Left lung (tissue), 10 donors: Measurements from ENCODE around the gene MGAT3. TPM values are rescaled to one million over a fixed set of nuclear protein-coding genes. Genes with fewer than 3 reads are reported as not detected.

Source experiments
- ATAC-seq: fragments of 200-7000 bp; cut with Tn5 transposase; one replicate; pipeline ENCODE4 v1.9.1; 2020; ENCODE audit warnings: moderate library complexity
- DNase-seq, 4 donors: peaks; one replicate each; pipeline ENCODE4 v3.0.0-alpha.2; 2013 to 2020
- H3K27ac ChIP-seq, 2 donors: fragments of 200-600 bp; sonication (generic) in 1 of 2; one replicate each; pipeline versions ENCODE4 v1.5.0 to v1.8.0; 2020 to 2021
- H3K27me3 ChIP-seq, 2 donors: fragments of 200-600 bp; sonication (generic) in 1 of 2; one replicate each; pipeline versions ENCODE4 v1.5.0 to v1.8.0; 2020 to 2021
- H3K36me3 ChIP-seq, 2 donors: fragments of 200-600 bp; sonication (generic) in 1 of 2; one replicate each; pipeline versions ENCODE4 v1.5.0 to v1.8.0; 2020 to 2021
- H3K4me1 ChIP-seq, 2 donors: fragments of 200-600 bp; one replicate each; pipeline ENCODE4 v1.8.0; 2021
- H3K4me3 ChIP-seq, 2 donors: fragments of 200-600 bp; sonication (generic) in 1 of 2; one replicate each; pipeline versions ENCODE4 v1.5.0 to v1.8.0; 2020 to 2021; ENCODE audit warnings: mild to moderate bottlenecking in 1 of 2
- H3K9me3 ChIP-seq, 2 donors: fragments of 200-600 bp; sonication (generic) in 1 of 2; one replicate each; pipeline versions ENCODE4 v1.5.0 to v1.8.0; 2020 to 2021
- CTCF ChIP-seq, 2 donors: fragments of 200-600 bp; sonication (generic) in 1 of 2; IDR thresholded peaks; one replicate each; pipeline versions ENCODE4 v1.5.0 to v1.8.0; 2021; ENCODE audit warnings: antibody characterized with exemption in 2 of 2
- intact Hi-C, 2 donors: fragments of 100-400 bp; cut with DNase I; formaldehyde crosslinking; loops; one replicate each; pipeline versions ENCODE4 v1.11.2 to v1.14.2; 2022
- polyA plus RNA-seq, 6 donors: library from polyadenylated mRNA; unstranded; fragments of 120-200 nt; gene quantifications; one replicate each; pipeline ENCODE4 v1.2.1, GENCODE V29; 2013; ENCODE audit not compliant: insufficient read length in 6 of 6
- total RNA-seq, 2 donors: library from RNA; stranded (reverse); fragmentation: NEBNext Ultra II Directional; extraction: Animal tissue kit (Norgen Biotek cat#: 25700); gene quantifications; one replicate each; pipeline ENCODE4 v1.2.1, GENCODE V29; 2021
- donor health status: DM: no; HTN: yes; CAD: no.
- donor health status: DM: no; HTN: no; CAD: no.

MGAT3 gene
- total and polyA plus RNA-seq, 8 donors: 6.7 to 21.2 (median 13.4) TPM

DNA sequence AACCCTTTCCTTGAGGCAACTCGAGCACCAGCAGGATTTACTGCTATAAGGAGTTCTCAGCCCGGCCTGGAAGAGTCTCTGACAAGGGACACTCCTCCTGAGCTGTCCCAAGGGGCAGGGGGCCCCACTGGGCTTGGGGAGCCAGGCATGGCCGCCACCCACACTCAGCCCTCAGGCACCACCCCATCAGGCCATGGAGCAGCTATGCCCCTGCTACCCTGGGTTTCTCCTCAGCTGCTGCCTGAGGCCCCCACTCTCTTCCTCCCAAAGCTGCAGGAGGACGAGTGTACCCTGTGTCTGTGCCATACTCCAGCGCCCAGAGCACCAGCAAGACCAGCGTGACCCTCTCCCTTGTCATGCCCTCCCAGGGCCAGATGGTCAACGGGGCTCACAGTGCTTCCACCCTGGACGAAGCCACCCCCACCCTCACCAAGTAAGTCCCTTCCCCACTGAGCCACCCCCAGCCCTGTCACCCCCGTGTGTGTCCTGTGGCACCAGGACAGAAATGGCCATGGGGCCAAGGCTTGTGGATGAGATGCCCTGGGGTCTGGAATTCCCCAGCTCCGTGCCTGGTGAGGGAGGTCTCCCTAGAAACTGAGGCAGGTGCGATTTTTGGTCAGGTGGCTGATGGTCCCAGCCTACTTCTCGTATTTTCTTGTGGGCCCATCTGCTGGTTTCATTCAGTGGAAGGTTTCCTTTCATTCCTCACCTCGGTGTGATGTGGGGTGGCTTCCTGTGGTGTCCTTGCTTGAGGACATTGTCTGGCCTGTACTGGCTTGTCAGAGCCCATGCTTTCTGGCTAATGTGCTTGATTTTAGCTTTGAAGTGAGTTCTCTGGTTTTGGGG is 28.8 kb upstream of the MGAT3 start:
- no peak for TF ChIP-seq CTCF (IDR thresholded peaks at IDR 0.05)
- peak in 1 of 4 donors; percentile 46 for DNase-seq
- intact Hi-C loops: no loop called here
- no peaks in the 10 kb centered on the region for H3K9me3 ChIP-seq
- H3K27me3 ChIP-seq: no peaks in the 10 kb centered on the region
- H3K27ac ChIP-seq: no peak overlapping the region
- H3K36me3 ChIP-seq: peaks cover 0 to 97% of the 10 kb centered on the region in 2 donors
- ATAC-seq: no peak
- peaks cover 0 to 13% of the 10 kb centered on the region in 2 donors for H3K4me1 ChIP-seq
- no peak overlapping the region for H3K4me3 ChIP-seq

GRCh38 chr22:39428597-39429071 is 28.2 kb upstream of the MGAT3 start:
- Histone ChIP-seq H3K27ac (no peak overlapping the region), H3K4me1 (peaks cover 0 to 13% of the 10 kb centered on the region in 2 donors), H3K9me3 (no peaks in the 10 kb centered on the region), H3K36me3 (peaks cover 0 to 97% of the 10 kb centered on the region in 2 donors), H3K4me3 (no peak overlapping the region), H3K27me3 (no peaks in the 10 kb centered on the region)
- ATAC-seq (no peak), DNase-seq (peak in 2 of 4 donors; percentile 26 to 38)
- TF ChIP-seq CTCF (IDR thresholded peaks at IDR 0.05): no peak
- intact Hi-C loops: no loop called here

DNA sequence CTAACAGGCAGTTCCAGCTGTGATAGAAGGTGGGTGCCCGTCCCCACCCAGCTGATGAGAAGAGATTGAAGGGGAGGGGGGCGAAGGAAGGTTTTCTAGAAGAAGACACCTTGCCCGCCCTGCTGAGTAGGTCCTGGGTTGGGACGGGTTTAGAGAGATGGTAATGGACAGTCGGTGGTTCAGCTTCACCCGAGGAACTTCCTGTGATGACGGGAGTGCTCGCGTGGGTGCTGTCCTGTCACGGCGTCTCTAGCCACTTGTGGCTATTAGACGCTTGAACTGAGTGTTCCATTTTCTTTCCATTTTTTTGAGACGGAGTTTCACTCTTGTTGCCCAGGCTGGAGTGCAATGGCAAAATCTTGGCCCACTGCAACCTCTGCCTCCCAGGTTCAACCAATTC is 27.6 kb upstream of the MGAT3 start:
- H3K4me3 ChIP-seq: no peak overlapping the region
- intact Hi-C loops: no loop called here
- H3K27ac ChIP-seq: no peak overlapping the region
- H3K27me3 ChIP-seq: no peaks in the 10 kb centered on the region
- H3K9me3 ChIP-seq: no peaks in the 10 kb centered on the region
- H3K4me1 ChIP-seq: peaks cover 0 to 13% of the 10 kb centered on the region in 2 donors
- ATAC-seq: no peak
- no peak for TF ChIP-seq CTCF (IDR thresholded peaks at IDR 0.05)
- no peak for DNase-seq
- peaks cover 0 to 92% of the 10 kb centered on the region in 2 donors for H3K36me3 ChIP-seq

DNA sequence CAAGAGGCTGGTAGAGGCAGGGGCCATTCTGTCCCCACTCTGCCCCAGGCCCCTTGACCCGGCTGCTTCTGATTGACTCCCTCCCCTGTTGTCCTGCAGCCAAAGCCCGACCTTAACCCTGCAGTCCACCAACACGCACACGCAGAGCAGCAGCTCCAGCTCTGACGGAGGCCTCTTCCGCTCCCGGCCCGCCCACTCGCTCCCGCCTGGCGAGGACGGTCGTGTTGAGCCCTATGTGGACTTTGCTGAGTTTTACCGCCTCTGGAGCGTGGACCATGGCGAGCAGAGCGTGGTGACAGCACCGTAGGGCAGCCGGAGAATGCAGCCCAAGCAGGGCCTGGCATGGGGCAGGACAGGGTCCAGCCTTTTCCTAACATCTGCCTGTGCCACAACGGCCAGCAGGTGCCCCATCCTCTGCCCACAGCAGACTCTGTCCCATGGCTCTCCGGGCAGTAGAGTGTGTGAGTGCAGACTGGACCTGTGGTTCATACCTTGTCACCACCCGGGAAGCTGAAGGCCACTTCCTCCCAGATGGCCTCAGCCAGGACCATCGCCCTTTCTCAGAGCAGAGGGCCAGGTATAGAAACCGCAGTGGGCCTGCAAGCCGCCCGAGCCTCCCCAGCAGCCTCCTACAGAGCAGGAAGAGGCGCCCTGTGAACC is 26.8 kb upstream of the MGAT3 start:
- peak overlapping the region in 1 of 2 donors; percentile 65 for H3K27ac ChIP-seq
- intact Hi-C loops: no loop called here
- peaks cover 0 to 83% of the 10 kb centered on the region in 2 donors for H3K36me3 ChIP-seq

More for the DNA sequence above, 26.8 kb upstream of the MGAT3 start:
- no peak overlapping the region for H3K4me3 ChIP-seq
- peaks cover 0 to 13% of the 10 kb centered on the region in 2 donors for H3K4me1 ChIP-seq
- DNase-seq (peak in 1 of 4 donors; percentile 61), ATAC-seq (no peak)
- no peaks in the 10 kb centered on the region for H3K9me3 ChIP-seq
- no peak for TF ChIP-seq CTCF (IDR thresholded peaks at IDR 0.05)
- no peaks in the 10 kb centered on the region for H3K27me3 ChIP-seq
